Left renal pelvis (tissue), 4 donors: ENCODE data around the gene DIP2B. TPM values are rescaled to one million over a fixed set of nuclear protein-coding genes. Genes with fewer than 3 reads are reported as not detected.
"Not testable (repeated sequence)": the region's sequence is repeated elsewhere in the genome, so short reads cannot be mapped to it uniquely, and the experiment has no call there.

ENCODE experiments used
- DNase-seq, 4 donors: peaks; one replicate each; pipeline ENCODE4 v3.0.0-alpha.2; 2013; ENCODE audit warnings: low read depth in 4 of 4, low spot score in 3 of 4
- polyA plus RNA-seq, 4 donors: library from polyadenylated mRNA; unstranded; fragments of 120-200 nt; gene quantifications; one replicate each; pipeline ENCODE4 v1.2.1, GENCODE V29; 2013; ENCODE audit not compliant: insufficient read length in 4 of 4

The DIP2B gene
- polyA plus RNA-seq, 4 donors: 21.8 to 25.7 (median 23.4) TPM

- DNase-seq: no peak
Measured at GRCh38 chr12:50549885-50550284, 45.1 kb downstream of the DIP2B start.

GRCh38 chr12:50550530-50551223 is 45.9 kb downstream of the DIP2B start:
- no peak for DNase-seq

GRCh38 chr12:50551866-50552265 is 47.1 kb downstream of the DIP2B start:
- no peak for DNase-seq

GRCh38 chr12:50554651-50555050 is 49.9 kb downstream of the DIP2B start:
- DNase-seq: no peak

GRCh38 chr12:50555471-50555885 is 50.7 kb downstream of the DIP2B start:
- no peak for DNase-seq

- no peak for DNase-seq
Measured at GRCh38 chr12:50556273-50556672, 51.5 kb downstream of the DIP2B start.

GRCh38 chr12:50556796-50557195 is 52.0 kb downstream of the DIP2B start:
- not testable (repeated sequence) for DNase-seq

GRCh38 chr12:50557421-50557820 is 52.6 kb downstream of the DIP2B start:
- DNase-seq: no peak

GRCh38 chr12:50558970-50559369 is 54.2 kb downstream of the DIP2B start:
- no peak for DNase-seq

- no peak for DNase-seq
Measured at GRCh38 chr12:50562520-50563433, 58.0 kb downstream of the DIP2B start.

- no peak for DNase-seq
Measured at GRCh38 chr12:50563434-50563787, 58.6 kb downstream of the DIP2B start.

GRCh38 chr12:50564237-50564947 is 59.6 kb downstream of the DIP2B start:
- no peak for DNase-seq

GRCh38 chr12:50564948-50565297 is 60.1 kb downstream of the DIP2B start:
- DNase-seq: no peak

GRCh38 chr12:50566066-50566465 is 61.3 kb downstream of the DIP2B start:
- DNase-seq: no peak

- DNase-seq: no peak
Measured at GRCh38 chr12:50567926-50568325, 63.1 kb downstream of the DIP2B start.

- DNase-seq: no peak
Measured at GRCh38 chr12:50568338-50569091, 63.7 kb downstream of the DIP2B start.

- DNase-seq: no peak
Measured at GRCh38 chr12:50569321-50569720, 64.5 kb downstream of the DIP2B start.

GRCh38 chr12:50569876-50570275 is 65.1 kb downstream of the DIP2B start:
- no peak for DNase-seq

GRCh38 chr12:50571786-50572185 is 67.0 kb downstream of the DIP2B start:
- no peak for DNase-seq

- DNase-seq: no peak
Measured at GRCh38 chr12:50572287-50572686, 67.5 kb downstream of the DIP2B start.

- DNase-seq: no peak
Measured at GRCh38 chr12:50572760-50573159, 68.0 kb downstream of the DIP2B start.
